Measurements from ENCODE around the gene RPP25.

The RPP25 gene

GRCh38 chr15:74955796-74956647, 550 bp downstream of the RPP25 start:
- peaks cover 4% of the 10 kb centered on the region; the same call in 1 of the 2 replicates for H3K79me2 ChIP-seq (ENCODE audit: insufficient read depth, low read length)
- H3K9me2 ChIP-seq (ENCODE audit: low read depth, low read length): no peaks in the 10 kb centered on the region
- H3K27ac ChIP-seq (ENCODE audit: low read depth, low read length, poor library complexity, severe bottlenecking): peak overlapping the region; percentile 6
- H3K27me3 ChIP-seq (ENCODE audit: insufficient read depth, low read length): no peaks in the 10 kb centered on the region
- TF ChIP-seq CTCF (IDR thresholded peaks at IDR 0.05; ENCODE audit: low read length) (peak; percentile 45), EZH2 (IDR thresholded peaks at IDR 0.05; ENCODE audit: borderline replicate concordance, low read length) (no peak)
- no peak overlapping the region for H2AFZ ChIP-seq (ENCODE audit: low read length)
- no peaks in the 10 kb centered on the region for H3K36me3 ChIP-seq (ENCODE audit: insufficient read depth, low read length)
- peak overlapping the region; percentile 60 for H3K4me3 ChIP-seq (ENCODE audit: low read depth, low read length, poor library complexity, severe bottlenecking)
- H3K9ac ChIP-seq (ENCODE audit: low read length): peak overlapping the region; percentile 73
- no peaks in the 10 kb centered on the region for H3F3A ChIP-seq (ENCODE audit: insufficient read depth, low read length)
- H3K4me2 ChIP-seq (ENCODE audit: low read length): peak overlapping the region; percentile 77
- no peaks in the 10 kb centered on the region for H4K20me1 ChIP-seq (ENCODE audit: insufficient read depth, low read length)
- peaks cover 39% of the 10 kb centered on the region for H3K4me1 ChIP-seq (ENCODE audit: insufficient read depth, low read length, severe bottlenecking)
- no peaks in the 10 kb centered on the region for H3K9me3 ChIP-seq (ENCODE audit: low read length)

- H3K36me3 ChIP-seq (ENCODE audit: insufficient read depth, low read length): no peaks in the 10 kb centered on the region
- TF ChIP-seq EZH2 (IDR thresholded peaks at IDR 0.05; ENCODE audit: borderline replicate concordance, low read length) (no peak), CTCF (IDR thresholded peaks at IDR 0.05; ENCODE audit: low read length) (no peak)
- H3K9me3 ChIP-seq (ENCODE audit: low read length): no peaks in the 10 kb centered on the region
- H3K79me2 ChIP-seq (ENCODE audit: insufficient read depth, low read length): peaks cover 4% of the 10 kb centered on the region; the same call in 1 of the 2 replicates
- H3K4me2 ChIP-seq (ENCODE audit: low read length): peak overlapping the region; percentile 77
- H3F3A ChIP-seq (ENCODE audit: insufficient read depth, low read length): no peaks in the 10 kb centered on the region
- no peaks in the 10 kb centered on the region for H4K20me1 ChIP-seq (ENCODE audit: insufficient read depth, low read length)
- peaks cover 39% of the 10 kb centered on the region for H3K4me1 ChIP-seq (ENCODE audit: insufficient read depth, low read length, severe bottlenecking)
- no peaks in the 10 kb centered on the region for H3K27me3 ChIP-seq (ENCODE audit: insufficient read depth, low read length)
- no peaks in the 10 kb centered on the region for H3K9me2 ChIP-seq (ENCODE audit: low read depth, low read length)
- H3K27ac ChIP-seq (ENCODE audit: low read depth, low read length, poor library complexity, severe bottlenecking): peak overlapping the region; percentile 6
- H2AFZ ChIP-seq (ENCODE audit: low read length): no peak overlapping the region
- peak overlapping the region; percentile 73; the same call in 1 of the 2 replicates for H3K9ac ChIP-seq (ENCODE audit: low read length)
- peak overlapping the region; percentile 60 for H3K4me3 ChIP-seq (ENCODE audit: low read depth, low read length, poor library complexity, severe bottlenecking)
Measured at GRCh38 chr15:74955017-74955416, 1.6 kb downstream of the RPP25 start.

DNA sequence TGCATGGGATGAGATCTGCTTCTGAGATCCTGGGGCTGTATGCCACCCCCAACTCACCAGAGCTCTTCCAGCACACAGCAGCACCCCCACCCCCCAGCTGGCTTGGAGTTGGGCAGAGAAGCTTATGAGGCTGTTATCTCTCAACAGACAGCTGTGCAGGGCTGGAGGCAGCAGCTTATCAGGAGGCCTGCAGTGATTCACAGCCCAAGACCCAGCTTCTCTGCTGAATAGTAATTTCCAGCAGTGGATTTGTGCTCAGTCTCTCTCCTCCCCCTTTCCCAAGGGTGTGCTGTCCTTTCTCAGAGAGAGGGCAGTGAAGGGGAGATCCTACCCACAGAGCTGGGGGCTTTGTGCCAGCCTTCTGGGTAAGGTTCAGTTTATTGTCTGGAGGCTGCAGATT, 2.1 kb downstream of the RPP25 start:
- no peak overlapping the region for H3K27ac ChIP-seq (ENCODE audit: low read depth, low read length, poor library complexity, severe bottlenecking)
- H3K9me3 ChIP-seq (ENCODE audit: low read length): no peaks in the 10 kb centered on the region
- H3K9ac ChIP-seq (ENCODE audit: low read length): peak overlapping the region; percentile 73; the same call in 1 of the 2 replicates
- no peaks in the 10 kb centered on the region for H3K36me3 ChIP-seq (ENCODE audit: insufficient read depth, low read length)
- peak overlapping the region; percentile 60 for H3K4me3 ChIP-seq (ENCODE audit: low read depth, low read length, poor library complexity, severe bottlenecking)
- H3K27me3 ChIP-seq (ENCODE audit: insufficient read depth, low read length): no peaks in the 10 kb centered on the region
- TF ChIP-seq EZH2 (IDR thresholded peaks at IDR 0.05; ENCODE audit: borderline replicate concordance, low read length) (no peak), CTCF (IDR thresholded peaks at IDR 0.05; ENCODE audit: low read length) (no peak)
- H2AFZ ChIP-seq (ENCODE audit: low read length): no peak overlapping the region
- no peaks in the 10 kb centered on the region for H3K9me2 ChIP-seq (ENCODE audit: low read depth, low read length)
- peaks cover 4% of the 10 kb centered on the region; the same call in 1 of the 2 replicates for H3K79me2 ChIP-seq (ENCODE audit: insufficient read depth, low read length)
- H3K4me1 ChIP-seq (ENCODE audit: insufficient read depth, low read length, severe bottlenecking): peaks cover 39% of the 10 kb centered on the region
- H3F3A ChIP-seq (ENCODE audit: insufficient read depth, low read length): no peaks in the 10 kb centered on the region
- H3K4me2 ChIP-seq (ENCODE audit: low read length): peak overlapping the region; percentile 77
- no peaks in the 10 kb centered on the region for H4K20me1 ChIP-seq (ENCODE audit: insufficient read depth, low read length)

Data from OCI-LY1 (cell line).